SK-N-SH treated with all-trans-retinoic acid at 6 μM for 48 hours (cell line): ENCODE results near the gene NDUFS8.

Experiments used
- ARNTL ChIP-seq: fragments of 450-650 bp; formaldehyde crosslinking; IDR thresholded peaks from 2 replicates; pipeline ENCODE4 v1.5.0; 2020; ENCODE audit warnings: low read depth, mild to moderate bottlenecking, moderate library complexity, borderline replicate concordance
- CSRNP3 ChIP-seq: fragments of 250-450 bp; sonication (Bioruptor Pico); IDR thresholded peaks from 2 replicates; pipeline ENCODE4 v1.5.1; 2021; ENCODE audit warnings: mild to moderate bottlenecking, moderate library complexity
- GLIS3 ChIP-seq: fragments of 250-450 bp; sonication (Bioruptor Pico); IDR thresholded peaks from 2 replicates; pipeline ENCODE4 v1.5.0; 2020; ENCODE audit warnings: mild to moderate bottlenecking, moderate library complexity
- ISL1 ChIP-seq: fragments of 250-450 bp; sonication (Bioruptor Pico); IDR thresholded peaks from 2 replicates; pipeline ENCODE4 v2.1.2; 2022; ENCODE audit warnings: mild to moderate bottlenecking, moderate library complexity
- PPARA ChIP-seq: fragments of 250-450 bp; sonication (Bioruptor Pico); IDR thresholded peaks from 2 replicates; pipeline ENCODE4 v1.5.0; 2020; ENCODE audit warnings: mild to moderate bottlenecking, borderline replicate concordance
- RARB ChIP-seq: fragments of 250-450 bp; sonication (Bioruptor Pico); IDR thresholded peaks from 2 replicates; pipeline ENCODE4 v1.8.0; 2021; ENCODE audit warnings: mild to moderate bottlenecking, moderate library complexity
- ZC3H10 ChIP-seq: fragments of 250-450 bp; sonication (Bioruptor Pico); IDR thresholded peaks from 2 replicates; pipeline ENCODE4 v1.5.1; 2021; ENCODE audit warnings: mild to moderate bottlenecking, moderate library complexity
- ZFP30 ChIP-seq: fragments of 450-650 bp; formaldehyde crosslinking; IDR thresholded peaks from 2 replicates; pipeline ENCODE4 v1.5.0; 2022; ENCODE audit warnings: mild to moderate bottlenecking, moderate library complexity
- TF ChIP-seq, protein P1 (sequence below): fragments of 250-450 bp; sonication (Bioruptor Pico); IDR thresholded peaks from 2 replicates; pipeline ENCODE4 v1.8.0; 2021; ENCODE audit warnings: low read depth, mild to moderate bottlenecking, moderate library complexity, borderline replicate concordance
- TF ChIP-seq, protein P2 (sequence below): fragments of 250-450 bp; sonication (Bioruptor Pico); IDR thresholded peaks from 2 replicates; pipeline ENCODE4 v1.8.0; 2020; ENCODE audit warnings: mild to moderate bottlenecking, moderate library complexity, borderline replicate concordance

- TF ChIP-seq RARB (CRISPR knock-in tag) (no peak), CSRNP3 (CRISPR knock-in tag) (no peak), ZFP30 (CRISPR knock-in tag) (no peak), GLIS3 (CRISPR knock-in tag) (no peak), ZC3H10 (CRISPR knock-in tag) (no peak), ISL1 (CRISPR knock-in tag) (no peak), PPARA (CRISPR knock-in tag) (no peak), ARNTL (CRISPR knock-in tag) (no peak)
- TF ChIP-seq, protein P1, sequence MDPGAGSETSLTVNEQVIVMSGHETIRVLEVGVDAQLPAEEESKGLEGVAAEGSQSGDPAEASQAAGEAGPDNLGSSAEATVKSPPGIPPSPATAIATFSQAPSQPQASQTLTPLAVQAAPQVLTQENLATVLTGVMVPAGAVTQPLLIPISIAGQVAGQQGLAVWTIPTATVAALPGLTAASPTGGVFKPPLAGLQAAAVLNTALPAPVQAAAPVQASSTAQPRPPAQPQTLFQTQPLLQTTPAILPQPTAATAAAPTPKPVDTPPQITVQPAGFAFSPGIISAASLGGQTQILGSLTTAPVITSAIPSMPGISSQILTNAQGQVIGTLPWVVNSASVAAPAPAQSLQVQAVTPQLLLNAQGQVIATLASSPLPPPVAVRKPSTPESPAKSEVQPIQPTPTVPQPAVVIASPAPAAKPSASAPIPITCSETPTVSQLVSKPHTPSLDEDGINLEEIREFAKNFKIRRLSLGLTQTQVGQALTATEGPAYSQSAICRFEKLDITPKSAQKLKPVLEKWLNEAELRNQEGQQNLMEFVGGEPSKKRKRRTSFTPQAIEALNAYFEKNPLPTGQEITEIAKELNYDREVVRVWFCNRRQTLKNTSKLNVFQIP (CRISPR knock-in tag), result no peak
- TF ChIP-seq, protein P2, sequence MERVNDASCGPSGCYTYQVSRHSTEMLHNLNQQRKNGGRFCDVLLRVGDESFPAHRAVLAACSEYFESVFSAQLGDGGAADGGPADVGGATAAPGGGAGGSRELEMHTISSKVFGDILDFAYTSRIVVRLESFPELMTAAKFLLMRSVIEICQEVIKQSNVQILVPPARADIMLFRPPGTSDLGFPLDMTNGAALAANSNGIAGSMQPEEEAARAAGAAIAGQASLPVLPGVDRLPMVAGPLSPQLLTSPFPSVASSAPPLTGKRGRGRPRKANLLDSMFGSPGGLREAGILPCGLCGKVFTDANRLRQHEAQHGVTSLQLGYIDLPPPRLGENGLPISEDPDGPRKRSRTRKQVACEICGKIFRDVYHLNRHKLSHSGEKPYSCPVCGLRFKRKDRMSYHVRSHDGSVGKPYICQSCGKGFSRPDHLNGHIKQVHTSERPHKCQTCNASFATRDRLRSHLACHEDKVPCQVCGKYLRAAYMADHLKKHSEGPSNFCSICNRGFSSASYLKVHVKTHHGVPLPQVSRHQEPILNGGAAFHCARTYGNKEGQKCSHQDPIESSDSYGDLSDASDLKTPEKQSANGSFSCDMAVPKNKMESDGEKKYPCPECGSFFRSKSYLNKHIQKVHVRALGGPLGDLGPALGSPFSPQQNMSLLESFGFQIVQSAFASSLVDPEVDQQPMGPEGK (CRISPR knock-in tag), result no peak
Measured at GRCh38 chr11:68047437-68048290, 17.2 kb downstream of the NDUFS8 start.
